HG02870 (cell line): ENCODE results near the gene ZNF423.

Experiments used
- ATAC-seq: cut with Tn5 transposase; IDR thresholded peaks from one replicate; pipeline ENCODE4 v1.9.1; 2021; ENCODE audit warnings: mild to moderate bottlenecking, moderate library complexity; ENCODE audit not compliant: unreplicated experiment

Gene ZNF423

DNA sequence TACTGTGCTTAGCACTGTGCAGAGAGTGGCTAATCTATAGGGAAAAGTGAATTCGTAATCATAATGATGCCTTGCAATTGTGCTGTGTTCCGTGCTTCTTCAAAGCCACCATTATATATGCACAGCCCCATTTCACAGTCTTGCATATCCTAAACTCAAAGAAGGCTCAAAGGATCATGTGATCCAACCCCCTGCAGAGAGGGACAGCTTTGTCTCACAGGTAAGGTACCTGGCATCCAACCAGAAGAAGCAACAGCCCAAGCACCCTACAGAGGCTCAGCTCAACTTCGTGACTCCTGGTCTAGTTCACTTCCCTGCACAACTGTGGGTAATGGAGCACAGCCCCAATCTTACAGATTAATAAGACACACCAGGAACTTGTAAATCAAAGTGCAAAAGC is 124.0 kb downstream of the ZNF423 start:
- ATAC-seq = no peak

DNA sequence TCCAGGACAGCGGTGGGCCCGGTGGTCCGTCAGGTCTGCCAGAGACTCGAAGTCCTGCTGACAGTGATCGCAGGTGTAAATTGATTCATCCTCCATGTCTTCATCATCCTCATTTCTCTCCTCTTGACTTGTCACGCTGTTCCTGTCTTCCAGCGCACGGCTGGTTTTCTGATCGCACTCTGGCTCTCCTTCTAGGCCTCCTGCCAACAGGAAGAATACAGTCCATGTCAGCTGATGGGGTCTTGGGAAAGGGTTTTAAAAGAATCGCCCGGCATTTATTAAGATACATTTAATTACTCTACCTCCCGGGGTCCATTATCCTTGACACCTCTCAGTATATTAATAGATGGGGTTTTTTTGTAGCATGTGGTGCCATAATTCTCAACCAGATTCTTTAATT is 125.1 kb downstream of the ZNF423 start:
- no peak for ATAC-seq

GRCh38 chr16:49727611-49728010 is 128.3 kb downstream of the ZNF423 start:
- ATAC-seq = no peak

DNA sequence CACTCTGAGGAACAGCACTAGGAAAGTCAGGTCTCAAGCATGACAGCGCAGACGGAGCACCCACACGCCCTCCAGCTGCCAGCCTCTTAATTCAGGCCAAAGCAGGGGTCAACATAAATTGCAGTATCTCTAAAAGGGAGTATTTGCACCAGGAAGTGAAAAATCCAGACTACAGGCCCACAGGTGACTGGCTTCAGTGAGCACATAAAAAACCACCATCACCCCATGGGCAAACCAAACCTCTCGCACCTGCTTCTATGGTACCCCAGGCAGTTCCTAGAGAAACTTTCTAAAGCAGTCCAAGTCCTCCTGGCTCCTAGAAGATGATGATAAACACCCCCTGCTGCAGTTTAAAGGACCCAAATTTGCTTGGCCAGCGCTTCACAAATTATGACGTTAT is 129.8 kb downstream of the ZNF423 start:
- no peak for ATAC-seq

DNA sequence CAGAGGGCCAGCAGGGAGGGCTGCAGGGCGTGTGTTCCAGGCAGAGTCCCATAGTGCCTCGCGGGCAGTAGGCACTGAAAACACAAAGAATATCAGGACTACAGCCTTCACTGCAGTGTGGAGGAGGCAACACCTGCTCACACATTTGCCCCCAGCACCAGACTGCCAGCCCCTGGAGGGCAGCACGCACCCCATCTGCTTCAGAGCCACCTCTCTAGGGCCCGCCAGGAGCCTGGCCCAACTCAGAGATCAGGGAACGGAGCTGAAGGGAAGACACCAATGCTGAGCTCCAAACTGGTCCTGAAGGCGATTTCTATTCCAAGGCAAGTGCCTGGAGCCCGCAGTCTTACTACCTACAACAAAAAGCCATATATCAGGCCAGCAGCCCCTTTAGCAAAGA is 130.3 kb downstream of the ZNF423 start:
- no peak for ATAC-seq

DNA sequence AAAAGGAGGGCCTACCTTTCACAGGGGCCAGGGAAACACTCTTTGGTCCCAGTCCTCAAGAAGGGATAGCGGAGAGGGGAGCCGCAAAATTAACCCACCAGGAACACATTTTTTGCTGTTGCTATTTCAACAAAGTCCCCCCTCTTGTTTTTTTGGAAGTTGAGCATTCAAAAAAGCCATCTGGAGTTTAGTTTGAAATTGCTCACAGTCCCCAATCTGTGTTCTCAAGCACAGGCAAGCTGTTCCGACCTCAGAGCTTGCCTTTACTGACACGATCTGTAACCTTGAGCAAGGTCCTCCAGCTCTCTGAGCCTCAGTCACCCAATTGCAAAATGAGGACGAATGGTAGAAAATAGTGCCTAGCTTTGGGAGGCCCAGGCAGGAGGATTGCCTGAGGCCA is 131.1 kb downstream of the ZNF423 start:
- no peak for ATAC-seq

DNA sequence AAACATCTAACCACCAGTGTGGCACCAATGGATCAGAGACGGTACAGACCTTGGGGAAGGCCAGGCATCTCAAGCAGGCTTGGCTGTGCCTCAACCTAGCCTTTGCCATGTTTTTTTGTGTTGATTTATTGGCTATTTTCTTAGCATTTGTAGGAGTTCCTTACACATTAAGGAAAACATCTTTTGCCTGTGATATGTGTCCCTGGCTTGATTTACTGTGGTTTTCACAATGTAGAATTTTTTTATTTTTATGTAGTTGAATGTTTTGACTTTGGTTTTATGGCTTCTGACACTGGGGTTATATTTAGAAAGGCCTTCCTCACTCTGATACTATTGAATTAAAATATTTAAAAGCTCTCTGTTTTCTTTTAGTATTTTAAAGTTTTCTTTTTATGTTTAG is 132.6 kb downstream of the ZNF423 start:
- ATAC-seq = no peak

GRCh38 chr16:49720225-49720624 is 135.7 kb downstream of the ZNF423 start:
- ATAC-seq = no peak

DNA sequence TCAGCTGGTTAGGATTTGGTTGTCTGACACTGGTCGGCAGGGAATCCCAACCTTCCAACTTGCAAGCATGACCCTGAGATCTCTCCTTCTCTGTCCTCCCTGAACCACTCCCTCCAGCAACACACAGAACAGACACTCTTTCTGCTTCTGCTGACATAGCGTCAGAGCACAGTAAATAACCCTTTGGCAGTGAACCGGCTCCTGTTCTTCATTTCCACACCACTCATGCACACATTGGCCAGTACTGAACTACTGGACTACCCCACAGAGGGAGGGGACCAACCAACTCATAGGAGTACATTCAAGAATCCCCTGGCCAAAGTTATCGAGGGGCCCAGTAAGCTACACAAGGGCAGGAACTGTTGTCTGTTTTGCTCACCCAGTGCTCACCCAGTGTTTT is 138.2 kb downstream of the ZNF423 start:
- no peak for ATAC-seq

- ATAC-seq = no peak
Observed at GRCh38 chr16:49716339-49716934, 139.5 kb downstream of the ZNF423 start.

DNA sequence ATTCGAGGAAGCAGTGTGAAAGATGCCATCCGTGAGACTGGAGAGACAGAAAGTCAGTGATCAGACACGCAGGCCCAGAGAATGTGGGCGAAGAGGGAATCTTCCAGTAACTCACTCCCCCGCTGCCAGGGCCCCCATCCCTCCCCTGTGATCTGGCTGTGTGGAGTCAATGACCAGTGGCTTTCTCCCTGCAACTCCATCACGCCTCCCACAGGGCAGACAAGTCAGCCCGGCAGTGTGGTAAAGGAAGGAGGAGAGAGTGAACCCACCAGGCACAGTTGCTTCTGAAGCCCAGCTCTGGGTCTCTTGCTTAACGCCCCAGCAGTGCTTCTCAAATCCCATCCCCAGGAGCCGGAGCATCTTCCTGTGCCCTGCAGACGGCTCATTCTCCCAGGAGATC is 142.1 kb downstream of the ZNF423 start:
- no peak for ATAC-seq

GRCh38 chr16:49712542-49712941 is 143.4 kb downstream of the ZNF423 start:
- no peak for ATAC-seq

GRCh38 chr16:49712106-49712505 is 143.8 kb downstream of the ZNF423 start:
- ATAC-seq = no peak

DNA sequence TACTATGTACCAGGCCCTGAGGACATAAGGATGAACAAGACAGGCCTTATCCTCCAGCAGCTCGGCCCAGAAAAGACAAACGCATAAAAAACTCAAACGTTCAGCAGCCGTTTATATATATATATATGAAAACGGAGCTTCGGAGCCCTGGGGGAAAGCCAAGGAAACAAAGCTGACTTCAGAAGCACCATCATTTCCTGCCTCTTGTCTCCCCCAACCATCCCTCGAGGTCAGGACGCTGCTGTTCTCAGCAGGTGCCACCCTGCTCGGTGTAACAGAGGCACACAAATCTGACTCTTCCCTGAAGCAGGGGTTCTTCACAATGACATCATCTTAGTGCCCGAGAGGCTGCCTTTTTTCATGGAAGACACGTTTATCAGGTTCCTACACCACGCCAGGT is 146.9 kb downstream of the ZNF423 start:
- ATAC-seq = no peak

GRCh38 chr16:49708491-49708890 is 147.4 kb downstream of the ZNF423 start:
- no peak for ATAC-seq

GRCh38 chr16:49706620-49707355 is 149.1 kb downstream of the ZNF423 start:
- no peak for ATAC-seq

GRCh38 chr16:49704586-49705155 is 151.2 kb downstream of the ZNF423 start:
- no peak for ATAC-seq

- ATAC-seq = no peak
Observed at GRCh38 chr16:49703483-49703882, 152.4 kb downstream of the ZNF423 start.

- ATAC-seq = no peak
Observed at GRCh38 chr16:49701789-49702494, 154.0 kb downstream of the ZNF423 start.

DNA sequence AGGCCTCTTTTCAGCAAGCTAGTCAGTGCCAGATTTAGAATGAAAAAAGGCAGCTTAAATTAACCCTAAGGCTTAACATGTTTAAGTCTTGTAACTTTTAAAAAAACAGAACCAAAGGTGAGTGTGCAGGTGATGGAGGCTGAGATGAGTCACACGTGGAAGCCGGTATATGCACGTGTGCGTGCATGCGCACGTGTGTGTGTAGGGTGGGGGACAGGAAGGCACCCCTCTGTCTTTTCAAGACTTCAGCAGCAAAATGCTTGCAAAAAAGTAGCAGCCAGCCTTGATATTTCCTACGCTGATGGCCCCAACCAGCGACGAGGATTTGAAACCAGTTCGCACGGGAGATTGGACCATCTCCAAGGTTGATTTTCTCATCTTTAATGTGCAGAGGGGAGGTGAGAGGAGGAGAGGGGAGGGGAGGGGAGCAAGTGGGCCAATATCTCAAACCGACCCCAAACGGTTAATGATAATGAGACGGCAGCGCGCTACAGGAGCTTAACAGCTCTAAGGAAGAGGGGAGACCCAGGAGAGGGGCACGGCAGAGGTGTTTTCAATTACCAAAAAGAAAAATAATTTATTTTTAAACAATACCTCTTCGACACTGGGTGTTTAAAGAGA is 154.7 kb downstream of the ZNF423 start:
- ATAC-seq = no peak

DNA sequence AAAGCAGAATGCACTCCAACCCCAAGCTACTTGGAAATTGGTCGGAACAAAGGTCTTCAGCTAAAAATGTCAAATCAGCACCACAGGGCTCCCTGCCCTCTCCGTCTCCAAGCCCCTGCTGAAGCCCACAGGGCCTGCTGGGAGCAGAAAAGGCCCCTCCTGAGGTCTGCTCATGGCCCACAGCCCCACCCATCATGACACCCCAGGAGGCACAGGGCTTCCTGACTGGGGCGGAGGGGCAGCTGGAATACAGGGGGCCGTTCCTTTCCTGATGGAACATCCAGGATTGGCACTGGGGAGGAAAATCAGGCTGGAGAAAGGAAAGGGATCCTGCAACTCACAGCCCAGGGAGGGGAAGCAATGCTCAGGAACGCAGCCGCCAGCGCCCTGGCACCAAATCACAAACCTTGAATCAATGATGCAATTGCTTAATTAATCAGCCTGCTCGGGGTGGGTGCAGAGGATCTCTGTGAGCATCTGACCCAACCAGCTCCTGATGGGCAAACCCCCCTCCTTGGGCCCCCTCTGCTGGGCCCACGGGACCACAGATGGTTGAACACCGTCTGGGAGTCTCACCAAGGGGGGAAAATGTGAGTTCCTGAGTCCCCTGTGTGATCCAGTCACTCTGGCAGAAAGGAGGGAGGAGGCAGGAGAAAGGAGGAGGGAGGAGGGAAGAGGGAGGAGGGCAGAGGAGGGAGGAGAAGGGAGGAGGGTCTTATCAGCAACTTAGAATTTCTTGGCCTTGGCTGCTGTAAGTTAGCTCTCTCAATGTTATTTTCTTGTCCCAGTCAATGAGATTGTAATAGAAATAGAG is 155.5 kb downstream of the ZNF423 start:
- ATAC-seq = no peak
